H1 (cell line): ENCODE results near the gene DYRK2. TPM values are rescaled to one million over a fixed set of nuclear protein-coding genes. Genes with fewer than 3 reads are reported as not detected.

Experiments used
- CTCF ChIA-PET: fragments of 300-600 bp; sonication (Branson Sonifier 250); formaldehyde crosslinking; loops from one replicate; lab custom pipeline; 2021; ENCODE audit not compliant: partially characterized antibody; lab: Charles Lee
- POLR2A ChIA-PET: fragments of 300-600 bp; sonication (Branson Sonifier 250); formaldehyde crosslinking; loops from one replicate; lab custom pipeline; 2021; ENCODE audit warnings: inconsistent platforms; ENCODE audit not compliant: partially characterized antibody; lab: Charles Lee
- DNase-seq, 2 experiments: peaks; one replicate each; pipeline versions ENCODE4 v3.0.0 to v3.0.0-alpha.2; 2010 to 2022; ENCODE audit warnings: low spot score in 2 of 2, low read depth in 1 of 2, mixed read lengths in 1 of 2
- FAIRE-seq: peaks from 2 replicates; lab custom pipeline; 2011; peaks lifted over from hg19 to GRCh38; lab: Jason Lieb, UNC
- H2AFZ ChIP-seq: 2 replicates; pipeline ENCODE4 v1.8.1; 2012; ENCODE audit warnings: low read length, inconsistent platforms
- H2AK5ac ChIP-seq: 2 replicates; pipeline ENCODE4 v1.6.1; 2013; ENCODE audit warnings: low read depth, low read length
- H2BK120ac ChIP-seq: replicated peaks from 2 replicates; pipeline ENCODE3; 2013; ENCODE audit warnings: low read depth, low read length, inconsistent platforms
- H2BK12ac ChIP-seq: 2 replicates; pipeline ENCODE4 v1.6.1; 2013; ENCODE audit warnings: low read depth, low read length
- H2BK15ac ChIP-seq: 2 replicates; pipeline ENCODE4 v1.6.1; 2013; ENCODE audit warnings: low read length
- H2BK20ac ChIP-seq: 2 replicates; pipeline ENCODE4 v1.6.1; 2013; ENCODE audit warnings: low read length
- H2BK5ac ChIP-seq: 2 replicates; pipeline ENCODE4 v1.6.1; 2013; ENCODE audit warnings: low read depth, low read length
- H3K14ac ChIP-seq: 2 replicates; pipeline ENCODE4 v1.6.1; 2013; ENCODE audit warnings: inconsistent platforms; ENCODE audit not compliant: insufficient read length
- H3K18ac ChIP-seq: 2 replicates; pipeline ENCODE4 v1.6.1; 2013; ENCODE audit warnings: low read length; ENCODE audit errors: extremely low read depth
- H3K23ac ChIP-seq: 2 replicates; pipeline ENCODE4 v1.6.1; 2013; ENCODE audit warnings: inconsistent platforms; ENCODE audit not compliant: insufficient read length
- H3K23me2 ChIP-seq: 2 replicates; pipeline ENCODE4 v1.6.1; 2013; ENCODE audit warnings: low read depth, low read length
- H3K27ac ChIP-seq: 2 replicates; pipeline ENCODE4 v1.6.1; 2011; ENCODE audit warnings: low read depth, low read length, inconsistent platforms
- H3K27me3 ChIP-seq, 4 experiments: replicated peaks in 1 of 4; 1 replicate in 1 of 4; 2 replicates in 3 of 4; pipeline versions ENCODE4 v1.6.1 to v1.8.1; 2011 to 2013; ENCODE audit warnings: low read length in 3 of 4, mild to moderate bottlenecking in 3 of 4, inconsistent platforms in 2 of 4, mixed read lengths in 2 of 4, moderate library complexity in 1 of 4; ENCODE audit not compliant: control insufficient read depth in 3 of 4, insufficient read depth in 3 of 4; ENCODE audit errors: extremely low read depth in 1 of 4
- H3K36me3 ChIP-seq, 4 experiments: 2 replicates each; pipeline versions ENCODE4 v1.6.1 to v1.8.1; 2011 to 2013; ENCODE audit warnings: mild to moderate bottlenecking in 4 of 4, low read length in 3 of 4, moderate library complexity in 2 of 4, control low read depth in 1 of 4, inconsistent platforms in 1 of 4; ENCODE audit not compliant: insufficient read depth in 4 of 4, control insufficient read depth in 2 of 4
- H3K4ac ChIP-seq: replicated peaks from 2 replicates; pipeline ENCODE3; 2013; ENCODE audit warnings: low read length, low read depth, mixed read lengths, inconsistent platforms; ENCODE audit not compliant: insufficient read length
- H3K4me1 ChIP-seq, 4 experiments: replicated peaks in 1 of 4; 1 replicate in 1 of 4; 2 replicates in 3 of 4; pipeline versions ENCODE4 v1.6.1 to v1.8.1; 2011 to 2013; ENCODE audit warnings: low read length in 3 of 4, inconsistent platforms in 2 of 4, mixed read lengths in 1 of 4; ENCODE audit not compliant: insufficient read depth in 4 of 4, control insufficient read depth in 3 of 4
- H3K4me2 ChIP-seq, 2 experiments: 2 replicates each; pipeline versions ENCODE4 v1.6.1 to v1.8.1; 2011 to 2013; ENCODE audit warnings: low read depth in 2 of 2, low read length in 2 of 2, control low read depth in 1 of 2, inconsistent platforms in 1 of 2, mild to moderate bottlenecking in 1 of 2; ENCODE audit not compliant: insufficient read depth in 1 of 2
- H3K4me3 ChIP-seq, 4 experiments: fragments of 200-600, 300-600 bp in 1 of 4; sonication (generic), shearing (Covaris generic), sonication (Bioruptor Twin) in 1 of 4; 2 replicates each; pipeline versions ENCODE4 v1.5.1 to v1.8.1; 2011 to 2016; ENCODE audit warnings: low read length in 4 of 4, low read depth in 3 of 4, control low read depth in 2 of 4, inconsistent platforms in 2 of 4, mild to moderate bottlenecking in 2 of 4, mixed read lengths in 1 of 4, moderate library complexity in 1 of 4; ENCODE audit not compliant: insufficient read depth in 2 of 4; ENCODE audit errors: extremely low read depth in 1 of 4
- H3K56ac ChIP-seq: replicated peaks from 2 replicates; pipeline ENCODE3; 2013; ENCODE audit warnings: low read depth, mild to moderate bottlenecking, mixed read lengths, low read length, inconsistent platforms; ENCODE audit not compliant: insufficient read length
- H3K79me1 ChIP-seq: 2 replicates; pipeline ENCODE4 v1.6.1; 2013; ENCODE audit warnings: low read depth, low read length, control low read depth
- H3K79me2 ChIP-seq, 2 experiments: 2 replicates each; pipeline versions ENCODE4 v1.6.1 to v1.8.1; 2012 to 2013; ENCODE audit warnings: low read length in 2 of 2, mild to moderate bottlenecking in 2 of 2, inconsistent platforms in 1 of 2; ENCODE audit not compliant: insufficient read depth in 2 of 2, control insufficient read depth in 1 of 2
- H3K9ac ChIP-seq, 4 experiments: replicated peaks in 1 of 4; 1 replicate in 1 of 4; 2 replicates in 3 of 4; pipeline versions ENCODE4 v1.6.1 to v1.8.1; 2011 to 2013; ENCODE audit warnings: low read depth in 3 of 4, low read length in 3 of 4, control low read depth in 2 of 4, mild to moderate bottlenecking in 2 of 4, moderate library complexity in 2 of 4, inconsistent platforms in 1 of 4; ENCODE audit errors: extremely low read depth in 1 of 4
- H3K9me3 ChIP-seq, 2 experiments: 2 replicates each; pipeline versions ENCODE4 v1.6.1 to v1.8.1; 2012 to 2013; ENCODE audit warnings: mild to moderate bottlenecking in 2 of 2, moderate library complexity in 2 of 2, control low read depth in 1 of 2, inconsistent platforms in 1 of 2, low read depth in 1 of 2, low read length in 1 of 2, mixed read lengths in 1 of 2; ENCODE audit not compliant: insufficient read depth in 2 of 2
- H4K20me1 ChIP-seq, 2 experiments: replicated peaks in 1 of 2; 2 replicates each; pipeline versions ENCODE3 to v1.8.1; 2011 to 2013; ENCODE audit warnings: inconsistent platforms in 2 of 2, low read length in 2 of 2, mild to moderate bottlenecking in 1 of 2; ENCODE audit not compliant: insufficient read depth in 2 of 2, control insufficient read depth in 1 of 2
- H4K5ac ChIP-seq: 2 replicates; pipeline ENCODE4 v1.6.1; 2013; ENCODE audit warnings: low read length, low read depth, mixed read lengths, inconsistent platforms; ENCODE audit not compliant: insufficient read length
- H4K8ac ChIP-seq: 2 replicates; pipeline ENCODE4 v1.8.0; 2013; ENCODE audit warnings: mild to moderate bottlenecking, moderate library complexity, low read length, inconsistent platforms; ENCODE audit not compliant: insufficient read depth; ENCODE audit errors: extremely low read depth
- H4K91ac ChIP-seq: replicated peaks from 2 replicates; pipeline ENCODE3; 2013; ENCODE audit warnings: low read length, mixed read lengths, inconsistent platforms; ENCODE audit not compliant: insufficient read length
- ATF3 ChIP-seq: IDR thresholded peaks from 2 replicates; pipeline ENCODE4 v1.6.1; 2011; ENCODE audit warnings: low read depth, mild to moderate bottlenecking, low read length; ENCODE audit not compliant: insufficient read depth
- BCL11A ChIP-seq, 2 experiments: IDR thresholded peaks; one replicate each; pipeline ENCODE4 v1.6.1; 2011; ENCODE audit warnings: low read depth in 2 of 2, low read length in 2 of 2, mild to moderate bottlenecking in 2 of 2
- CBX5 ChIP-seq: fragments of 300-800, 300-1000 bp; sonication (generic); IDR thresholded peaks from 2 replicates; pipeline ENCODE4 v1.7.1; 2016; ENCODE audit warnings: antibody characterized with exemption, low read length, low read depth
- CTBP2 ChIP-seq: IDR thresholded peaks from 2 replicates; pipeline ENCODE4 v1.7.0; 2011; ENCODE audit warnings: borderline replicate concordance, mild to moderate bottlenecking, moderate library complexity, mixed read lengths, low read length; ENCODE audit not compliant: insufficient read depth, insufficient read length
- GABPA ChIP-seq: IDR thresholded peaks from 2 replicates; pipeline ENCODE4 v1.6.1; 2011; ENCODE audit warnings: mild to moderate bottlenecking, low read length, moderate library complexity, borderline replicate concordance; ENCODE audit not compliant: insufficient read depth
- HDAC2 ChIP-seq, 2 experiments: fragments of 300-600 bp in 1 of 2; sonication (generic) in 1 of 2; IDR thresholded peaks; 2 replicates each; pipeline ENCODE4 v1.6.1; 2011 to 2012; ENCODE audit warnings: low read depth in 2 of 2, low read length in 2 of 2, mild to moderate bottlenecking in 2 of 2, moderate library complexity in 2 of 2, borderline replicate concordance in 1 of 2, inconsistent platforms in 1 of 2
- POLR2AphosphoS5 ChIP-seq: IDR thresholded peaks from 2 replicates; pipeline ENCODE4 v1.6.1; 2011; ENCODE audit warnings: low read depth, low read length
- RAD21 ChIP-seq, 2 experiments: IDR thresholded peaks in 1 of 2; conservative IDR thresholded peaks in 1 of 2; 2 replicates each; pipeline ENCODE4 v1.6.1; 2011; ENCODE audit warnings: low read depth in 2 of 2, low read length in 2 of 2, improper control_type of control experiment in 1 of 2, inconsistent platforms in 1 of 2, mild to moderate bottlenecking in 1 of 2, moderate library complexity in 1 of 2
- SP2 ChIP-seq: IDR thresholded peaks from 2 replicates; pipeline ENCODE4 v1.6.1; 2012; ENCODE audit warnings: mild to moderate bottlenecking, low read length, inconsistent platforms
- SP4 ChIP-seq: IDR thresholded peaks from 2 replicates; pipeline ENCODE4 v1.6.1; 2012; ENCODE audit warnings: low read length, inconsistent platforms
- SUZ12 ChIP-seq: fragments of 200-600 bp; sonication (generic); IDR thresholded peaks from 2 replicates; pipeline ENCODE4 v1.6.1; 2012; ENCODE audit warnings: mild to moderate bottlenecking, inconsistent platforms, low read length, moderate library complexity, mixed read lengths
- TAF1 ChIP-seq: IDR thresholded peaks from 2 replicates; pipeline ENCODE4 v1.6.1; 2011; ENCODE audit warnings: mild to moderate bottlenecking, low read depth, low read length
- TBP ChIP-seq: IDR thresholded peaks from 2 replicates; pipeline ENCODE4 v1.6.1; 2011; ENCODE audit warnings: low read depth, low read length, improper control_type of control experiment
- WGBS, 2 experiments: shearing (Covaris generic) in 1 of 2; methylation state at CpG; one replicate each; pipeline versions ENCODE4 v1.1.6 to v1.1.7; 2013 to 2015; ENCODE audit warnings: low lambda C conversion rate in 2 of 2, mixed read lengths in 2 of 2, inconsistent platforms in 1 of 2, low coverage in 1 of 2, missing lambda C conversion rate in 1 of 2; ENCODE audit not compliant: insufficient replicate concordance in 2 of 2, insufficient coverage in 1 of 2, insufficient read length in 1 of 2; ENCODE audit errors: extremely low coverage in 1 of 2, missing lambda C conversion rate in 1 of 2; 5-methylcytosine and 5-hydroxymethylcytosine counted together
- polyA plus RNA-seq, 7 experiments: library from polyadenylated mRNA; depleted of rRNA in 3 of 7; stranded (reverse) in 5 of 7; unstranded in 2 of 7; fragments of >200 nt in 5 of 7; fragments of 200-250 nt in 2 of 7; gene quantifications; 1 replicate in 5 of 7; 2 replicates in 1 of 7; 4 replicates in 1 of 7; pipeline versions ENCODE4 v1.2.1 to v1.2.3, GENCODE V29; 2011 to 2013; ENCODE audit warnings: missing spikeins in 2 of 7, mixed read lengths in 2 of 7
- total RNA-seq: library from RNA; stranded (reverse); fragmentation: NEBNext Ultra II Directional; extraction: Animal tissue kit (Norgen Biotek cat#: 25700); gene quantifications from 2 replicates; pipeline ENCODE4 v1.2.1, GENCODE V29; 2021

DYRK2 gene
- total and polyA plus RNA-seq, 2 of the 8 experiments (the other 6 are each of a cell fraction or from before 2014, with no cell fraction given), result 11.2 to 31.6 TPM

GRCh38 chr12:67656251-67656650, 7.7 kb downstream of the DYRK2 start:
- peaks cover 0 to 3% (median 3%) of the 10 kb centered on the region in 4 experiments; a peak in 4 of 7 replicates for H3K4me1 ChIP-seq
- peaks cover 32 to 100% of the 10 kb centered on the region in 2 experiments for H3K79me2 ChIP-seq
- ChIA-PET POLR2A (no interaction called here), CTCF (interaction anchor here (1.2 to 1.8 kb wide), 2 partner anchors 242 to 301 kb away, joined by 3 to 4 read pairs; no protein-coding TSS in a partner anchor)
- H3K9ac ChIP-seq, result no peak overlapping the region
- FAIRE-seq (no peak), DNase-seq (no peak)
- WGBS, 2 experiments, result 100% methylated on average over 2 of the region's 2 CpGs; no CpG with 5 or more reads in 1 of the 2 experiments
- H4K8ac ChIP-seq, result no peak overlapping the region
- peaks cover 20% of the 10 kb centered on the region for H3K79me1 ChIP-seq
- H3K14ac ChIP-seq, result no peak overlapping the region
- no peak overlapping the region for H4K91ac ChIP-seq
- H3K36me3 ChIP-seq, result peaks cover 16 to 44% (median 27%) of the 10 kb centered on the region in 4 experiments
- no peak overlapping the region for H3K23ac ChIP-seq
- no peak overlapping the region for H3K4me3 ChIP-seq
- no peak overlapping the region for H2BK5ac ChIP-seq
- H3K27me3 ChIP-seq, result no peaks in the 10 kb centered on the region
- no peak overlapping the region for H3K56ac ChIP-seq
- no peak overlapping the region for H3K27ac ChIP-seq
- no peak overlapping the region for H3K4me2 ChIP-seq
- no peaks in the 10 kb centered on the region for H3K9me3 ChIP-seq
- no peak overlapping the region for H2BK12ac ChIP-seq
- no peak overlapping the region for H2BK120ac ChIP-seq
- H3K18ac ChIP-seq, result no peak overlapping the region
- no peak overlapping the region for H2AK5ac ChIP-seq
- peaks cover 21 to 25% of the 10 kb centered on the region in 2 experiments for H4K20me1 ChIP-seq
- no peaks in the 10 kb centered on the region for H3K23me2 ChIP-seq
- H4K5ac ChIP-seq, result no peak overlapping the region
- H2BK20ac ChIP-seq, result no peak overlapping the region
- no peak overlapping the region for H3K4ac ChIP-seq
- no peak overlapping the region for H2BK15ac ChIP-seq
- H2AFZ ChIP-seq, result no peak overlapping the region
- TF ChIP-seq CBX5 (no peak), GABPA (no peak), TBP (no peak), SP4 (no peak), RAD21 (IDR thresholded peaks at IDR 0.05 in 1 of 2, conservative IDR thresholded peaks at IDR 0.05 in 1 of 2; ENCODE audit: low read depth in 2 of 2, low read length in 2 of 2) (no peak), TAF1 (no peak), ATF3 (no peak), BCL11A (IDR thresholded peaks at IDR 0.05; ENCODE audit: low read depth in 2 of 2, low read length in 2 of 2) (no peak), SUZ12 (no peak), POLR2AphosphoS5 (no peak), HDAC2 (IDR thresholded peaks at IDR 0.05; ENCODE audit: borderline replicate concordance in 1 of 2, low read depth in 2 of 2, low read length in 2 of 2) (no peak), SP2 (no peak), CTBP2 (no peak)
